Small intestine (tissue), 7 donors: ENCODE results near the gene NRIP1. TPM values are rescaled to one million over a fixed set of nuclear protein-coding genes. Genes with fewer than 3 reads are reported as not detected.

Experiments used
- DNase-seq, 2 donors: peaks; one replicate each; pipeline versions ENCODE4 v3.0.0 to v3.0.0-alpha.2; 2013
- FAIRE-seq: peaks from 2 replicates; lab custom pipeline; 2012; peaks lifted over from hg19 to GRCh38; lab: Jason Lieb, UNC
- H3K27ac ChIP-seq, 3 donors: one replicate each; pipeline ENCODE4 v1.5.1; 2013; ENCODE audit warnings: low read length in 2 of 3, mild to moderate bottlenecking in 2 of 3, control low read depth in 1 of 3, inconsistent platforms in 1 of 3, low read depth in 1 of 3, moderate library complexity in 1 of 3
- H3K27me3 ChIP-seq, 3 donors: one replicate each; pipeline ENCODE4 v1.6.1; 2013; ENCODE audit warnings: low read length in 3 of 3, inconsistent platforms in 1 of 3; ENCODE audit not compliant: control insufficient read depth in 3 of 3, insufficient read depth in 3 of 3
- H3K36me3 ChIP-seq, 3 donors: one replicate each; pipeline ENCODE4 v1.6.1; 2013; ENCODE audit warnings: low read length in 3 of 3, inconsistent platforms in 1 of 3, low read depth in 1 of 3, mild to moderate bottlenecking in 1 of 3, moderate library complexity in 1 of 3; ENCODE audit not compliant: control insufficient read depth in 3 of 3, insufficient read depth in 2 of 3
- H3K4me1 ChIP-seq, 3 donors: one replicate each; pipeline ENCODE4 v1.6.1; 2013; ENCODE audit warnings: low read length in 2 of 3, inconsistent platforms in 1 of 3, low read depth in 1 of 3, mild to moderate bottlenecking in 1 of 3, moderate library complexity in 1 of 3; ENCODE audit not compliant: control insufficient read depth in 3 of 3, insufficient read depth in 2 of 3
- H3K4me3 ChIP-seq, 3 donors: one replicate each; pipeline ENCODE4 v1.5.1; 2013; ENCODE audit warnings: low read length in 3 of 3, control low read depth in 1 of 3, inconsistent platforms in 1 of 3, low read depth in 1 of 3, mild to moderate bottlenecking in 1 of 3, moderate library complexity in 1 of 3
- H3K9me3 ChIP-seq, 2 donors: one replicate each; pipeline ENCODE4 v1.6.1; 2013; ENCODE audit warnings: low read depth in 1 of 2, low read length in 1 of 2; ENCODE audit not compliant: control insufficient read depth in 2 of 2, insufficient read depth in 1 of 2
- WGBS, 3 donors: extraction: QIAGEN DNeasy Blood & Tissue Kit; methylation state at CpG; one replicate each; pipeline ENCODE4 v1.1.7; 2013; 5-methylcytosine and 5-hydroxymethylcytosine counted together
- polyA plus RNA-seq, 4 donors: library from polyadenylated mRNA; stranded (reverse) in 3 of 4; unstranded in 1 of 4; fragments of 200-250 nt in 3 of 4; fragments of 120-200 nt in 1 of 4; gene quantifications; one replicate each; pipeline versions ENCODE4 v1.2.1 to v1.2.3, GENCODE V29; 2013
- donor health status: healthy with polysubstance abuse.
- donor health status: control.
- donor health status: control.
- donor health status: Bipolar disorder and iron deficiency.
- donor health status: healthy.

NRIP1 gene
- polyA plus RNA-seq, 4 donors: 10.0 to 47.0 (median 14.0) TPM

DNA sequence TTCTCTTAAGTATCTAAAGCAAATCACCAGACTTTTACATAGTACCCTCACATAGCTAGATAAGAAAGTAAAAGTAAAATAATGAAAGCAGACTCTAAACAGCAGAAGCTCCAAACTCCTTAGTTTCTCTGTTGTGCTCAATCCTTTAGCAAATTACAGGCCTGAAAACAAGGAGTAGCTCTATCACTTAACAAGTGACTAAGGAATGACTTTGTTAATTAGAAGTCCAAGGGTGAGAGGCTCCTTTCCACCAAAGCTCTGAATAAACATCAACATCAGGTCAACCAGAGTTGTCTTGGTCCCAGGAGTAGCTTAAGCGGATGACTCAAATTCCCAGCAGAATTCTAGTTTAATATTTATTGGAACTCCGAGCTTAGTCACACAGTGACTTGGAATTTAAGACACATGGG is 5.9 kb downstream of the NRIP1 start:
- Histone ChIP-seq H3K27me3 (no peaks in the 10 kb centered on the region), H3K4me3 (peak overlapping the region in 1 of 3 donors; percentile 2), H3K9me3 (no peaks in the 10 kb centered on the region), H3K27ac (peak overlapping the region; percentile 11 to 95 (median 67)), H3K36me3 (no peaks in the 10 kb centered on the region), H3K4me1 (peaks cover 10 to 28% (median 14%) of the 10 kb centered on the region in 3 donors)
- no peak for FAIRE-seq
- 2 to 28% (median 25%) methylated on average over 2 of the region's 2 CpGs for WGBS, 3 donors
- DNase-seq: peak; percentile 61 to 69

DNA sequence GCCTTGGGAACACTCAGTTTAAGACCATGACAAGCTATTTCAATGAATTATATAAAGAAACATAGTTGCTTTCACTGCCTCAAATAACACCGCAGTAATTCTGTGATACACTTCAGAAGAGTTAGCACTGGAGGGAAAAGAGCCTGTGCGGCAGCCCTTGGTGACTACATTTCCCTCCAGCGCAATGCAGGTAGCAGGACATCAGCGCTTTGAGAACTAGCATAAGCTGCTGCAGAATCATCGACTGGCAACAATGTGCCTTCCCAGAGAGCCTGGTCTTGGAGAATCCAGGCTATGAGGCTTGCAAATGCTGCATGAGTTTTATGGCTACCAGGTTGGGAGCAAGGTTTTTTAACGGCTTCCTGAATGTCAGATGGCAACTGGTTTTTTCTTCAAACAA is 7.5 kb downstream of the NRIP1 start:
- Histone ChIP-seq H3K36me3 (no peaks in the 10 kb centered on the region), H3K27ac (peak overlapping the region; percentile 55 to 95 (median 72)), H3K9me3 (no peaks in the 10 kb centered on the region), H3K4me3 (peak overlapping the region in 1 of 3 donors; percentile 11), H3K27me3 (no peaks in the 10 kb centered on the region), H3K4me1 (peaks cover 10 to 30% (median 14%) of the 10 kb centered on the region in 3 donors)
- no peak for FAIRE-seq
- peak; percentile 48 to 54 for DNase-seq
- WGBS, 3 donors: 11 to 23% (median 23%) methylated on average over 6 of the region's 6 CpGs

DNA sequence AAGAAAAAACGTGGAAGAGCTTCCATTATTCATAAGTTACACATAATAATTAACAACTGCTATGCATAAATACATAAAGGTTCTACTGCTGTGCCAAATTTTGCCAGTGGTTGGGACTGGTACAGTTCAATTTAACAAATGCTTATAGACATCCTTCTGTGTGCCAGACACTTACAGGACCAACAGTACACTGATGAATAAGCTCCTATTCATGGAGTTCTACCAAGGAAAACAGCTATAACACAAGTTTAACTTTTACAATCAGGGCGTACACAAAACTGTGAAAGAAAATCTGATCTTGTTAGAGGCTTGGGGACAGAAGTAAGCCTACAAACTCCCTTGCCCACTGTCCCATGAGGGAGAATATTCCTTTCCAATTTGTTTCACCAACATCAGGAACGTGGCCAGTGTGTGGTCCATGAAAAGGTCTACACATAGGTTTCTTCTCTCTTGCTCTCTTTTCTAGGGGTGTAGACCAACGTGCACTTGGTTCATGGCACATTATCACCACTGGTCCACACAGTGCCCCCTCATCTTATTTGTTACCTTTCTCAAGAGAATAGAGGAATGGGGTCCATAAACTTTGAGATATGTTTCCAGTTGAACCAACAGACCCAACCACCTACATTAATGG is 10.1 kb downstream of the NRIP1 start:
- peaks cover 10 to 33% (median 20%) of the 10 kb centered on the region in 3 donors for H3K4me1 ChIP-seq
- WGBS, 3 donors: 34 to 51% (median 50%) methylated on average over 4 of the region's 4 CpGs
- FAIRE-seq (no peak), DNase-seq (peak in 1 of 2 donors; percentile 8)
- no peaks in the 10 kb centered on the region for H3K27me3 ChIP-seq
- peak overlapping the region in 2 of 3 donors; percentile 11 to 48 for H3K27ac ChIP-seq
- H3K4me3 ChIP-seq: no peak overlapping the region
- H3K36me3 ChIP-seq: no peaks in the 10 kb centered on the region
- H3K9me3 ChIP-seq: no peaks in the 10 kb centered on the region

DNA sequence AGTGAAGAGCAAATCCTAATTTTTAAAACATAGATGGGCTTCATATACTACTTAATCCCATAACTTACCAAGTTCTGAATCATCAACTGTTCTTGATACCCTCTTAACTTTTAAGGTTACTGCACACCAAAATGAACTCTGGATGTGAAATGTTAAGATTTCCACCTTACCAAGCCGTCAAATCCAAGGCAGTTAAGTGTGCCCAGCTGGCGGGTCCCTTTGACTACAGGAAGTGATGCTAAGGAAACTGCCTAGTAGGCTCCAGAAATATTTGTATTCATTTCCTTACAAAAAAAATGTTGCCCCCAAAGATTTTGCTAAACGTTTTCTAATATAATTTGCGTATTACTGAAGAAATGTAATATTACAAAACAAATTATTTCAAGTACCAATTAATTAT is 10.7 kb downstream of the NRIP1 start:
- 28 to 53% (median 39%) methylated on average over 4 of the region's 4 CpGs for WGBS, 3 donors
- H3K4me3 ChIP-seq: no peak overlapping the region
- H3K9me3 ChIP-seq: no peaks in the 10 kb centered on the region
- H3K27me3 ChIP-seq: no peaks in the 10 kb centered on the region
- peaks cover 10 to 33% (median 20%) of the 10 kb centered on the region in 3 donors for H3K4me1 ChIP-seq
- H3K27ac ChIP-seq: peak overlapping the region in 1 of 3 donors; percentile 32
- no peak for FAIRE-seq
- no peaks in the 10 kb centered on the region for H3K36me3 ChIP-seq
- peak in 1 of 2 donors; percentile 18 for DNase-seq

DNA sequence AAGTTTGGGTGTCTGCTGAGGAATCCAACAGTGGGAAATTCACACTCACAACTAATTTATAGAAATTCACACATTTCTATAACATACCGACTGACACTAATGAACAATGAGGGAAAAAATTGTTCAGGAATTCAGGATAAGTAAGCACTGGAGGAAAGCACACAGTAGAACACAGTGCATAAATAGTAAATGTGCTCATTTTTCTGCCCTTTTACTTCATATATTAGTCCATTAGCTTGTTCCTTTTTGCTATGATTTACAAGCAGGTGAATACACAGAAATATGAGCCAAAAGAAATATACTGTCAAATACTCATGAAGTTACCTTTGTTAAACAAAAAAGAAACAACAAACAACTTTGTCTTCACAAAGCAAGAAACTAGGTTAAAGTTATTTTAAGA is 11.3 kb downstream of the NRIP1 start:
- H3K4me3 ChIP-seq: no peak overlapping the region
- peaks cover 10 to 35% (median 20%) of the 10 kb centered on the region in 3 donors for H3K4me1 ChIP-seq
- 20 to 36% (median 26%) methylated on average over 1 of the region's 1 CpG for WGBS, 3 donors
- FAIRE-seq (no peak), DNase-seq (no peak)
- H3K27me3 ChIP-seq: no peaks in the 10 kb centered on the region
- H3K9me3 ChIP-seq: no peaks in the 10 kb centered on the region
- H3K27ac ChIP-seq: peak overlapping the region in 1 of 3 donors; percentile 11
- no peaks in the 10 kb centered on the region for H3K36me3 ChIP-seq

DNA sequence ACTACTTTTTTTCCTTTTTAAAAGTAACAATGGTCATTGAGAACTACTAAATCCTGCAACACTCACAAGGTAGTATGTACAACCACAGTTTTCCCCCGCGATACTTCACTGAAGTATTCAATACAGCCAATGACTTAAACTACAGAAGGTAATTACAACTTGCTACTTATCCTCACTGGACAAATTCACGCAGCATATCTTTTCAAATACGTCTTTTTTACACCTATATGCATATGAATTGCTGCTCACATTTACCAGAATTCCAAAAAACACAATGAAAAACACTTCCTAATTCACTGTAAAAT is 12.4 kb downstream of the NRIP1 start:
- Histone ChIP-seq H3K27me3 (no peaks in the 10 kb centered on the region), H3K4me3 (peak overlapping the region in 1 of 3 donors; percentile 5), H3K4me1 (peaks cover 7 to 28% (median 19%) of the 10 kb centered on the region in 3 donors), H3K36me3 (no peaks in the 10 kb centered on the region), H3K27ac (peak overlapping the region; percentile 44 to 87 (median 49)), H3K9me3 (no peaks in the 10 kb centered on the region)
- FAIRE-seq: no peak
- no peak for DNase-seq
- 23 to 46% (median 40%) methylated on average over 4 of the region's 4 CpGs for WGBS, 3 donors

- WGBS, 3 donors: 7 to 27% (median 14%) methylated on average over 9 of the region's 9 CpGs
- peak overlapping the region in 2 of 3 donors; percentile 5 to 34 for H3K4me3 ChIP-seq
- H3K4me1 ChIP-seq: peaks cover 4 to 24% (median 16%) of the 10 kb centered on the region in 3 donors
- no peaks in the 10 kb centered on the region for H3K9me3 ChIP-seq
- no peaks in the 10 kb centered on the region for H3K36me3 ChIP-seq
- peak overlapping the region; percentile 44 to 87 (median 49) for H3K27ac ChIP-seq
- no peaks in the 10 kb centered on the region for H3K27me3 ChIP-seq
- DNase-seq: peak; percentile 79 to 88
- FAIRE-seq: peak; percentile 10
These were observed 12.9 kb downstream of the NRIP1 start for GRCh38 chr21:15051644-15052458.

- H3K4me3 ChIP-seq: peak overlapping the region in 1 of 3 donors; percentile 10
- WGBS, 3 donors: 16 to 54% (median 32%) methylated on average over 11 of the region's 11 CpGs
- H3K36me3 ChIP-seq: no peaks in the 10 kb centered on the region
- H3K9me3 ChIP-seq: no peaks in the 10 kb centered on the region
- H3K4me1 ChIP-seq: peaks cover 2 to 22% (median 20%) of the 10 kb centered on the region in 3 donors
- peak overlapping the region; percentile 49 to 87 (median 55) for H3K27ac ChIP-seq
- FAIRE-seq (no peak), DNase-seq (peak; percentile 42 to 73)
- H3K27me3 ChIP-seq: no peaks in the 10 kb centered on the region
These were observed 14.0 kb downstream of the NRIP1 start for GRCh38 chr21:15050568-15051377.
